ENCODE measurements around the gene C20orf144. TPM values are rescaled to one million over a fixed set of nuclear protein-coding genes. Genes with fewer than 3 reads are reported as not detected.

C20orf144 gene
- 0.22 TPM for total RNA-seq

DNA sequence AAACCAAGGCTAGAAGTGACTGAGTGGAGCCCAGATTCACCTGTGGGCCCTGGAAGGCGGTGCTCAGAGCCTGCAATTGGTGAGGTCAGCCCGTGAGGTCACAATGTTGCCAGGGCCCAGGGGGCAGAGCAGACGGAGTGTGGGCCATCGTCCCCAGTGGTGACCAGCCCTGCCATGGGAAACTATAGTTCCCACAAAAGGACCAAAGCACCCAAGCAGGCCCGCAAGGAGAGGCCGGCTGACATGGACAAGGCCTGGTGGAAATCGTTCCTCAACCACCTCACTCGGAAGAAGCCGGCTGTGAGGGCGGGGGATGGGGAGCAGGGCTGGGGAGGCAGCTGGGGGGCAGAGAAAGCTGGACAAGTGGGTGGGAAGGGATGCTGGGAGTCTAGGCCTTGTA, at the start of gene C20orf144:
TSS of gene C20orf144 (plus strand) at position 156 of the 400 bp plus-strand sequence. CDS start at position 175, 19 bp downstream.

DNA sequence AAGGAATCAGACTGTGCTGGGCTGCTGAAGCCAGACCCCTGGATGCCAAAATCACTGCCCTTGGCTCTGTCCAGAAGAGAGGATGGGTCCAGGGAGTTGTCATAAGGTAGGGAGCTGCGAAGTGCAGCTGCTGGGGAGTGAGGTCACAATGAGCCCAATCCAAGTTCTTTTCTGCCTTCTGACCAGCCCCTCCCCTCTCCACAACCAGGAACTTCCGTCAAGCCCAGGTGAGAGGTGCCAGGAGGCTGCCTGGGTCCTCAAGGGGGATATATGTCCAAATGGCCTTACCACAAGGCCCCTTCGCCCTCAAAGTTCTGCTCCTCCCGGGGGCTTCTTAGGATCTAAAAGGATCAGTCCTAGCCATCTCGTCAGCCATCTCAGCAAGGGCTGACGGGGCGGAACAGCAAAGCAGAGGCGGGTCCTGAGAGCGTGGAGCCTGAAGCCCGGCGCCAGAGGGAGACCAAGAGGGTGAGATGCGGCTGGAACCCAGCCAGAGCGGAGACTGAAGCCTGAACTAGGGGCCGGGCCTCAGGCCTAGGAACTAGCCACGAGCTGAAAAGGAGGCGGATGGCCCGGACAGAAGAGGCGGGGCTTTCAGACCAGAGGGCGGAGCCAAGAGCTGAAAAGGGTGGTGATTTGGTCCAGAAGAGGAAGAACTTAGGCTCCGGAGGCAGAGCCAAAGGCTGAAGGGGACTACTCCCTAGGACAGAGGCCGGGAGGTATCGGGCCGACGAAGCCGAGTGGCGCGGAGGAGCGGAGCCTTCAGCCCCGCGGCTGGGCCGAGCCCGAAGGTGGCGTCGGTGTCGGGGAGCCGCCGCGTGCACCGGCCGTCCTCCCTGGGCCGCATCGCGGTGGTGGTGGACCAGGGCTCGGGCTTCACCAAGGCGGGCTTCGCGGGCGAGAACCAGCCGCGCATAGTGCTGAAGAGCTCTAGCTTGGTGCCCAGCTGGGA, 4.4 kb downstream of the C20orf144 start, which contains the start of gene ACTL10:
TSS of gene ACTL10 (plus strand) at position 651 of the 952 bp plus-strand sequence. CDS start 555 bp downstream, outside the sequence.

DNA sequence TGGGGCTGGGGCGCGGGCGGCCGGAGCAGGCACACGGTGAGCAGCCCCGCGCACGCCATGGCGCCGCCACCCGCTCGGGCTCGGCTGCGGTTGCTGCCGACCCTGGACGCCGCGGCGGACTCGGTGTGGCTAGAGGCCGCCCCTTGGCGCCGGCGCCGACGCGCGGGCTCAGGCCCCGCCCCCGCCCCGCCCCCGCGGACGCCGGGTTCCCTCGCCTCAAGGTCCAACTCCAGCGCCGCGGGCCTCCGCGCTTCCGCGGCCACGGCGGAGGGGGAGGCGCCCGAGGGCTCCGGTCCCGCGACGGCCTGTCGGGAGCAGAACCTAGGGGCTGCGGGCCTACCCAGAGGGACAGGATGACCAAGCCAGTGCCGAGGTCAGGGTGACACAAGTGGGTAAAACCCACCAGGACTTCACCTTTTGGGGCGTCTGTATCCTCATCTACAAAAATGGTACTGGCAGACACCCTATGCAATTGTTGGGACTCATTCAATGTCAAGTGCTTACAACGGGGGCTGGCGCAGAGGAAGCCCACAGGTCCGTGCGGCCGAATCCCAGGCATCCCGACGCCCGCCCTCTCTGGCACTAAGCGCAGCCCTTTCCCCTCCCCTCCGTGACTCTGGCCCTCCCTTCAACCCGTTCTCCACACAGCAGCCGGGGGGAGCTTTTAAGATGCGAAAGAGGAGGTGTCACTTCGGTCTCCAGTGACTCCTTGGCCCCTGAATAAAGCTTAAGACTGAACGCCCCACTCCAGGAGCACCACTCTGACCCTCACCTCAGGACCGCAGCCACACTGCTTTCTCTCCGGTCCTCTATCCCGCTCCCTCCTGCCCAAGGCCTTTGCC, 12.4 kb downstream of the C20orf144 start, which contains the start of gene NECAB3:
TSS of gene NECAB3 (minus strand) at position 135 of the 842 bp plus-strand sequence. CDS start at position 59, 76 bp downstream.

DNA sequence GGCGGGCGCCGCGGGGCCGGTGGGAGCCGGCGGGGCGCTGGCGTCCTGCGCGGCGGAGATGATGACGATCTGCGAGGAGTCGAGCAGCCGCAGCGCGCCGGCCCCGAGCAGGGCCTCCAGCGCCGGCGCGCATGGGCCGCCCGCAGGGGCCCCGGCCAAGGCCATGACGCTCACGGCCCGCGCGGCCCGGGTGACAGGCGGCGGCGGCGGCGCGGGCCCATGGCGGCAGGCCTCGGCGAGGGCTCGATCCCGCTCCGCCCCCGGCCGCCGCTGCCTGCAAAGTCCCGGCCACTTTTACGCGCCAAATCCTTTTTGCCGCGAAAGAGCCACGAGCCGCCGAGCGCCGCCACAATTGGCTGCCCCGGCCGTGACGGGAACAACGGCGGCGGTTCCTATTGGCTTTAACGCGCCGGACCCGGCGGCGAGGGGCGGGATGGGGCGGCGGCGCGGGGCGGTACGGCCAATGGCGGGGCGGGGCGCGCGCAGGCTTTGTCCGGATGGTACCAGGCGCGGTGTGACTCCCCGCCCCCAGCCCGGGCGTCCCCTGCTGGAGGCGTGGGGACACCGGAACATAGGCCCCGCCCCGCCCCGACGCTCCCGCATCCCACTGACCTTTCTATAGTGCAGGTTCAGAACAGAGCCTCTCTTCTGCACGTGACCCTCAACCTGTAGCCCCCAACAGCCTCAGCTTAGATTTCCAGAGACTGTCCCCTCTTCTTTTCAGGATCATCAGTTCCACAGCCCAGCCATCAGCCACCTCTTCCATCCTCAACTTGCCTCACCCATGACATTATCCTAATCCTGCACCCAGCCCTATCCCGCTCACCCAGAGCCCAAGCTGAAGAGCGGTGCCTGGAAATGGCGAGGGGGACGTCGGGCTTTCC, 24.2 kb downstream of the C20orf144 start, which contains the start of gene E2F1:
TSS of gene E2F1 (minus strand) at position 286 of the 884 bp plus-strand sequence. CDS start at position 165, 121 bp downstream.

Other genes with a start within 250 kb of the C20orf144 start
- gene SNTA1, start 218.6 kb upstream of the C20orf144 start, total RNA-seq: 16.2 TPM
- 44.0 TPM for gene CBFA2T2, start 172.2 kb upstream of the C20orf144 start, total RNA-seq
- 0.49 TPM for gene ACTL10, start 4.6 kb downstream of the C20orf144 start, total RNA-seq
- gene NECAB3, start 12.1 kb downstream of the C20orf144 start, total RNA-seq: 44.3 TPM
- gene E2F1, start 24.1 kb downstream of the C20orf144 start, total RNA-seq: 11.6 TPM
- 14.6 TPM for gene PXMP4, start 58.0 kb downstream of the C20orf144 start, total RNA-seq
- 2.2 TPM for gene ZNF341, start 69.7 kb downstream of the C20orf144 start, total RNA-seq
- gene CHMP4B, start 149.0 kb downstream of the C20orf144 start, total RNA-seq: 75.4 TPM

All from camera-type eye (tissue), 1 donor.